ENCODE data around the gene ACBD3.

GRCh38 chr1:226202246-226202645 is 15.7 kb upstream of the ACBD3 start:
- TF ChIP-seq ZNF8 (CRISPR knock-in tag; IDR thresholded peaks at IDR 0.05): no peak
- no peak for TF ChIP-seq PATZ1 (CRISPR knock-in tag; IDR thresholded peaks at IDR 0.05; ENCODE audit: borderline replicate concordance)
- no peak for TF ChIP-seq ARNTL (CRISPR knock-in tag; IDR thresholded peaks at IDR 0.05; ENCODE audit: borderline replicate concordance, low read depth)
- TF ChIP-seq SNAI2 (CRISPR knock-in tag; IDR thresholded peaks at IDR 0.05): no peak
- no peak for TF ChIP-seq PPARA (CRISPR knock-in tag; IDR thresholded peaks at IDR 0.05; ENCODE audit: borderline replicate concordance)
- TF ChIP-seq BACH2 (CRISPR knock-in tag; IDR thresholded peaks at IDR 0.05; ENCODE audit: borderline replicate concordance): no peak
- TF ChIP-seq GLIS3 (CRISPR knock-in tag; IDR thresholded peaks at IDR 0.05): no peak
- no peak for TF ChIP-seq ZC3H10 (CRISPR knock-in tag; IDR thresholded peaks at IDR 0.05)
